Adrenal gland (tissue), 12 donors: Measurements from ENCODE around the gene ADIPOR2. TPM values are rescaled to one million over a fixed set of nuclear protein-coding genes. Genes with fewer than 3 reads are reported as not detected.

Experiments used
- DNase-seq, 7 donors: peaks; one replicate each; pipeline ENCODE4 v3.0.0-alpha.2; 2019 to 2020
- H3K27ac ChIP-seq, 5 donors: fragments of 200-600 bp; sonication (generic) in 4 of 5; 1 replicate in 3 of 5; 2 replicates in 2 of 5; pipeline versions ENCODE4 v1.5.1 to v1.8.0; 2016 to 2020; ENCODE audit warnings: mild to moderate bottlenecking in 1 of 5
- H3K27me3 ChIP-seq: fragments of 200-600 bp; 2 replicates; pipeline ENCODE4 v1.8.0; 2021
- H3K36me3 ChIP-seq, 2 donors: fragments of 200-600 bp; replicated peaks in 1 of 2; 1 replicate in 1 of 2; 2 replicates in 1 of 2; pipeline versions ENCODE4 v1.5.1 to v1.8.0; 2018 to 2022
- H3K4me1 ChIP-seq, 2 donors: fragments of 200-600 bp; replicated peaks in 1 of 2; 1 replicate in 1 of 2; 2 replicates in 1 of 2; pipeline versions ENCODE4 v1.5.1 to v1.8.0; 2018 to 2021
- H3K4me3 ChIP-seq, 4 donors: fragments of 200-600 bp; sonication (generic) in 3 of 4; one replicate each; pipeline ENCODE4 v1.5.1; 2016 to 2018
- H3K9me3 ChIP-seq, 3 donors: fragments of 200-600 bp; sonication (generic) in 1 of 3; replicated peaks in 1 of 3; 1 replicate in 2 of 3; 2 replicates in 1 of 3; pipeline versions ENCODE4 v1.5.1 to v1.8.0; 2016 to 2021
- CTCF ChIP-seq, 6 experiments: fragments of 450-650 bp in 4 of 6; fragments of 200-600 bp in 2 of 6; sonication (generic) in 1 of 6; IDR thresholded peaks; 1 replicate in 5 of 6; 2 replicates in 1 of 6; pipeline versions ENCODE4 v1.5.1 to v1.8.0; 2016 to 2021; ENCODE audit warnings: antibody characterized with exemption in 6 of 6, mild to moderate bottlenecking in 2 of 6, moderate library complexity in 1 of 6
- POLR2A ChIP-seq, 2 donors: fragments of 450-650 bp; IDR thresholded peaks; one replicate each; pipeline ENCODE4 v1.6.1; 2017; ENCODE audit warnings: antibody characterized with exemption in 2 of 2, mild to moderate bottlenecking in 2 of 2, moderate library complexity in 1 of 2
- WGBS, 4 donors: extraction: QIAGEN DNeasy Blood & Tissue Kit in 2 of 4; methylation state at CpG; one replicate each; pipeline versions ENCODE4 v1.1.5 to v1.1.7; 2013 to 2017; 5-methylcytosine and 5-hydroxymethylcytosine counted together
- intact Hi-C, 2 donors: fragments of 100-400 bp; cut with DNase I; formaldehyde crosslinking; loops; one replicate each; pipeline versions ENCODE4 v1.14.1 to v1.15.0; 2022 to 2023
- polyA plus RNA-seq, 3 donors: library from polyadenylated mRNA; stranded (reverse); fragments of 200-250 nt in 2 of 3; fragments of 350-450 nt in 1 of 3; fragmentation: Illumina TruSeq in 1 of 3; extraction: RNeasy Lipid Tissue Mini Kit (QIAGEN cat#74804) in 1 of 3; gene quantifications; one replicate each; pipeline ENCODE4 v1.2.3, GENCODE V29; 2013 to 2014
- total RNA-seq, 9 donors: library from RNA; depleted of rRNA in 4 of 9; stranded (reverse); fragments of >200 nt in 4 of 9; fragments of 120-200 nt in 1 of 9; fragmentation: NEBNext Ultra II Directional in 1 of 9; extraction: Animal tissue kit (Norgen Biotek cat#: 25700) in 1 of 9; gene quantifications; one replicate each; pipeline versions ENCODE4 v1.1.0 to v1.2.4, GENCODE V29; 2013 to 2023
- donor health status: healthy with polysubstance abuse.
- donor health status: Bipolar disorder and iron deficiency.
- donor health status: DM: yes; HTN: yes; CAD: no.
- donor health status: DM: no; HTN: no; CAD: no.
- donor health status: DM: no; HTN: no; CAD: no.
- donor health status: DM: yes; HTN: yes; CAD: no.

The ADIPOR2 gene
- total and polyA plus RNA-seq, 12 donors: 46.2 to 214 (median 98.6) TPM

- Histone ChIP-seq H3K4me1 (peaks cover 10 to 31% of the 10 kb centered on the region in 2 donors), H3K36me3 (peaks cover 0 to 17% of the 10 kb centered on the region in 2 donors), H3K27ac (peak overlapping the region in 1 of 5 donors; percentile 21), H3K9me3 (no peaks in the 10 kb centered on the region), H3K4me3 (no peak overlapping the region), H3K27me3 (no peaks in the 10 kb centered on the region)
- 79 to 92% (median 84%) methylated on average over 5 of the region's 5 CpGs for WGBS, 4 donors
- no peak for DNase-seq
- intact Hi-C loops: no loop called here
- no peak for TF ChIP-seq POLR2A (IDR thresholded peaks at IDR 0.05)
- no peak for TF ChIP-seq CTCF (IDR thresholded peaks at IDR 0.05)
These were observed 86.9 kb downstream of the ADIPOR2 start for GRCh38 chr12:1777798-1778197.

GRCh38 chr12:1778911-1779310 is 88.0 kb downstream of the ADIPOR2 start:
- TF ChIP-seq CTCF (IDR thresholded peaks at IDR 0.05) (no peak), POLR2A (IDR thresholded peaks at IDR 0.05) (no peak)
- WGBS, 4 donors: 78 to 89% (median 84%) methylated on average over 4 of the region's 4 CpGs
- Histone ChIP-seq H3K9me3 (no peaks in the 10 kb centered on the region), H3K4me3 (no peak overlapping the region), H3K4me1 (peaks cover 9 to 26% of the 10 kb centered on the region in 2 donors), H3K27me3 (no peaks in the 10 kb centered on the region), H3K27ac (no peak overlapping the region), H3K36me3 (peaks cover 0 to 15% of the 10 kb centered on the region in 2 donors)
- DNase-seq: no peak
- intact Hi-C loops: no loop called here

GRCh38 chr12:1779783-1780182 is 88.9 kb downstream of the ADIPOR2 start:
- TF ChIP-seq CTCF (IDR thresholded peaks at IDR 0.05): no peak
- TF ChIP-seq POLR2A (IDR thresholded peaks at IDR 0.05): no peak
- peaks cover 0 to 21% of the 10 kb centered on the region in 2 donors for H3K36me3 ChIP-seq
- DNase-seq: no peak
- H3K9me3 ChIP-seq: no peaks in the 10 kb centered on the region
- H3K27ac ChIP-seq: no peak overlapping the region
- 63 to 73% (median 70%) methylated on average over 1 of the region's 1 CpG for WGBS, 4 donors
- no peak overlapping the region for H3K4me3 ChIP-seq
- no peaks in the 10 kb centered on the region for H3K27me3 ChIP-seq
- peaks cover 9 to 33% of the 10 kb centered on the region in 2 donors for H3K4me1 ChIP-seq
- intact Hi-C loops: no loop called here

GRCh38 chr12:1781772-1782171 is 90.9 kb downstream of the ADIPOR2 start:
- Histone ChIP-seq H3K27me3 (no peaks in the 10 kb centered on the region), H3K9me3 (no peaks in the 10 kb centered on the region), H3K36me3 (peaks cover 0 to 39% of the 10 kb centered on the region in 2 donors), H3K4me3 (no peak overlapping the region), H3K27ac (no peak overlapping the region), H3K4me1 (peaks cover under 1 to 28% of the 10 kb centered on the region in 2 donors)
- TF ChIP-seq CTCF (IDR thresholded peaks at IDR 0.05): no peak
- no peak for TF ChIP-seq POLR2A (IDR thresholded peaks at IDR 0.05)
- 32 to 71% (median 54%) methylated on average over 1 to 2 of the region's 2 CpGs for WGBS, 4 donors
- intact Hi-C loops: no loop called here
- no peak for DNase-seq
